ENCODE data around the gene TTC34.

- TF ChIP-seq, protein P1, sequence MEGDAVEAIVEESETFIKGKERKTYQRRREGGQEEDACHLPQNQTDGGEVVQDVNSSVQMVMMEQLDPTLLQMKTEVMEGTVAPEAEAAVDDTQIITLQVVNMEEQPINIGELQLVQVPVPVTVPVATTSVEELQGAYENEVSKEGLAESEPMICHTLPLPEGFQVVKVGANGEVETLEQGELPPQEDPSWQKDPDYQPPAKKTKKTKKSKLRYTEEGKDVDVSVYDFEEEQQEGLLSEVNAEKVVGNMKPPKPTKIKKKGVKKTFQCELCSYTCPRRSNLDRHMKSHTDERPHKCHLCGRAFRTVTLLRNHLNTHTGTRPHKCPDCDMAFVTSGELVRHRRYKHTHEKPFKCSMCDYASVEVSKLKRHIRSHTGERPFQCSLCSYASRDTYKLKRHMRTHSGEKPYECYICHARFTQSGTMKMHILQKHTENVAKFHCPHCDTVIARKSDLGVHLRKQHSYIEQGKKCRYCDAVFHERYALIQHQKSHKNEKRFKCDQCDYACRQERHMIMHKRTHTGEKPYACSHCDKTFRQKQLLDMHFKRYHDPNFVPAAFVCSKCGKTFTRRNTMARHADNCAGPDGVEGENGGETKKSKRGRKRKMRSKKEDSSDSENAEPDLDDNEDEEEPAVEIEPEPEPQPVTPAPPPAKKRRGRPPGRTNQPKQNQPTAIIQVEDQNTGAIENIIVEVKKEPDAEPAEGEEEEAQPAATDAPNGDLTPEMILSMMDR (conservative IDR thresholded peaks at IDR 0.05 in 1 of 2, IDR thresholded peaks at IDR 0.05 in 1 of 2; ENCODE audit: low read depth in 1 of 2, low read length in 2 of 2), result no peak
- TF ChIP-seq EZH2 (IDR thresholded peaks at IDR 0.05; ENCODE audit: low read length, missing control alignments), result no peak
These were observed 4.4 kb downstream of the TTC34 start for GRCh38 chr1:2796890-2797740.

Measured in fibroblast of lung (primary cell).